LHCN-M2 (cell line): Measurements from ENCODE around the gene NDUFAF8. TPM values are rescaled to one million over a fixed set of nuclear protein-coding genes. Genes with fewer than 3 reads are reported as not detected.
A peak's percentile ranks its signal among the peaks of the same experiment; 100 is the strongest.

ENCODE experiments used
- DNase-seq: peaks from one replicate; pipeline ENCODE4 v3.0.0-alpha.2; 2012; ENCODE audit warnings: low read depth
- total RNA-seq: library from RNA; depleted of rRNA; stranded (reverse); fragments of >200 nt; gene quantifications from 2 replicates; pipeline ENCODE4 v1.2.3, GENCODE V29; 2014

Gene NDUFAF8
- total RNA-seq, 1 experiment from 2014 or later, result 39.9 TPM

DNA sequence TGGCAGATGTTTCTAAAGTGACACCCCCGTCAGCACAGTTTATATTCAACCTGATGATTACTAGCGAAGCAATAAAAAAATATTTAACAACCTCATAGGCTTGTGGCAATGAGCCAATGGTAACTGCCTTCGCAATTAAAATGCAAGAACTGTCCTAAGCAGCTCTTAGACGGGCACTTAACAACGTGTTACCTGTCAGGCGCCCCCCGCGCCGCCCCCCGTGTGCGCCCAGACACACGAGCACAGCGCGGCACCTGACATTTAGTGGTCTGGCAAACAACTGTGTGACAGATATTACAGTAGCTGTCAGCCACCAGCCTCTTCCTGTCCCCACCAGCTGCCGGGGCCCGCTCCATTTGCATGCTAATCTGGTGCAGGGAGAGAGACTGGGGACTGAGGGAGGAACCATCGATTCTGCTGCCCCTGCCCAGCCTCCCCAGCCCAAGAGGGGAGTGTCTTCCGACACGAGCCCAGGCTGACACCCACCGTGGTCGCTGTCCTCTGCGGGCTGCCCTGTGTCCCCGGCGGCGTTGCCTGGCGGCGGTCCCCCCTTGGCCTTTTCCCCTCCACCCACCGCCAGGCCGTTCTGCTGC is 12.7 kb downstream of the NDUFAF8 start:
- no peak for DNase-seq

- no peak for DNase-seq
These were observed 13.3 kb downstream of the NDUFAF8 start for GRCh38 chr17:81252326-81252986.

- DNase-seq, result no peak
These were observed 13.8 kb downstream of the NDUFAF8 start for GRCh38 chr17:81252987-81253329.

GRCh38 chr17:81253358-81254131 is 14.4 kb downstream of the NDUFAF8 start:
- DNase-seq, result no peak

- peak; percentile 61 for DNase-seq
These were observed 16.0 kb downstream of the NDUFAF8 start for GRCh38 chr17:81254955-81255717.

- DNase-seq, result peak; percentile 73
These were observed 17.5 kb downstream of the NDUFAF8 start for GRCh38 chr17:81256616-81257015.

GRCh38 chr17:81257533-81257932 is 18.4 kb downstream of the NDUFAF8 start:
- no peak for DNase-seq

GRCh38 chr17:81258292-81258691 is 19.2 kb downstream of the NDUFAF8 start:
- DNase-seq, result no peak

DNA sequence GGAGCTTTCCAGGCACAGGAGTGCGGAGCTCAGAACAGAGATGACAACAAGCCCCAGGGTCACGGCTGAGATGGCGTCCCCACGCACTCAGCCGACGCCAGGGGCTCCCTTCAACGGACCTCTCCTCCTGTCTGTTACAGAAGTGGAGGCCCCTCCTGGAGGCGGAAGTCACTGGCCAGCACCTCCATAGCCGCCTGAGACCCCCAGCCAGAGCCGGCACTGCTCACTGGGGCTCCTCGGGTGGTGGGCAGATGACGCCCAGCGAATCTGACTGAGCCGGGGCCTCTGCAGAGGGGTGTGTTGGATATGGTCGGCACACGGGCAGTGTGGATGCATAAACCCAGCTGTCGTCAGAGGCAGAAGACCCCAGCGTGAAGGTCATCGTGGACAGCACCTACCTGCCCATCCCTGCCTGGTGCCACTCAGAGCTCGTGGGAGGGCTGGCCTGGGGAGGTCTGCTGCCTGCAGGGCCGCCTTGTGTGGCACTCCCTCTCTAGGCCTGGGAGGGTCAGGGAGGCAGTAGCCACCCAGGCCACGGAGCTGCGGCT is 20.0 kb downstream of the NDUFAF8 start:
- no peak for DNase-seq

DNA sequence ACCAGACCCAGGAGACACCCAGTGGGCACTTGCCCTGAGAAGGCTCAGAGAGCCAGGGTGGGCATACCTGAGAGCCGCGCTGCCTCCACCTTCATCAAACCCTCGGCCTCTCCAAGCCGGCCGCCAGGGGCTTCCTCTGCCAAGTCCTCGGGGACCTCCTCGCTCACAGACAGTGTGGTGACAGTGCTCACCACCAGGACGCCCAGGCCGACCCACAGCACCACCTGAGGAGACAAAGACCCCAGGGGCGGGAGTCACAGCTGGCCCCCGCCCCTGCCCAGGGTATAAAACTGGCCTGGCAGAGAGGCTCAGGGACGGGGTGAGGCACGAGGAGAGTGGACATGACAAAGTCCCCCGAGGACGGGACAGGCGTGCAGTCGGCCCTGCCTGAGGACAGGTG is 21.1 kb downstream of the NDUFAF8 start:
- no peak for DNase-seq

DNA sequence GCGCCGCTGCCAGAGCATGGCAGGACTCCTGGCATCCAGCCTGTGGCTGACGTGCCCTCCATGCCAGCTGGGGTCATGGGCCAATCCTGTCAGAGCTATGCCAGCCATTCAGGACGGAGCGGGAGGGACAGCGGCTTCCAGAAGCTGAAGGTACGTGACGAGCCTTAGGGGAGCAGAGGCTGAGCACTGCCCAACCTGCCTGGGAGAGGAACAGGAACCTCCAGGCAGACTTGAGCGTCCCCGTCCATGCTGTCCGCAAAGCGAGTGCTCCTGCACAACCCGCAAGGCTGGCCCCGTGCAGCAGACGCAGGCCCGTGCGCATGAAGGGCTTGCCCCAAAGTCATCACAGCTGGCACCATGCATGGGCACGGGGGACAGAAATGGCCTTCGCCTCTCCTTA is 21.5 kb downstream of the NDUFAF8 start:
- no peak for DNase-seq

- DNase-seq, result no peak
These were observed 22.0 kb downstream of the NDUFAF8 start for GRCh38 chr17:81261096-81261495.

- DNase-seq, result no peak
These were observed 22.6 kb downstream of the NDUFAF8 start for GRCh38 chr17:81261582-81262336.

DNA sequence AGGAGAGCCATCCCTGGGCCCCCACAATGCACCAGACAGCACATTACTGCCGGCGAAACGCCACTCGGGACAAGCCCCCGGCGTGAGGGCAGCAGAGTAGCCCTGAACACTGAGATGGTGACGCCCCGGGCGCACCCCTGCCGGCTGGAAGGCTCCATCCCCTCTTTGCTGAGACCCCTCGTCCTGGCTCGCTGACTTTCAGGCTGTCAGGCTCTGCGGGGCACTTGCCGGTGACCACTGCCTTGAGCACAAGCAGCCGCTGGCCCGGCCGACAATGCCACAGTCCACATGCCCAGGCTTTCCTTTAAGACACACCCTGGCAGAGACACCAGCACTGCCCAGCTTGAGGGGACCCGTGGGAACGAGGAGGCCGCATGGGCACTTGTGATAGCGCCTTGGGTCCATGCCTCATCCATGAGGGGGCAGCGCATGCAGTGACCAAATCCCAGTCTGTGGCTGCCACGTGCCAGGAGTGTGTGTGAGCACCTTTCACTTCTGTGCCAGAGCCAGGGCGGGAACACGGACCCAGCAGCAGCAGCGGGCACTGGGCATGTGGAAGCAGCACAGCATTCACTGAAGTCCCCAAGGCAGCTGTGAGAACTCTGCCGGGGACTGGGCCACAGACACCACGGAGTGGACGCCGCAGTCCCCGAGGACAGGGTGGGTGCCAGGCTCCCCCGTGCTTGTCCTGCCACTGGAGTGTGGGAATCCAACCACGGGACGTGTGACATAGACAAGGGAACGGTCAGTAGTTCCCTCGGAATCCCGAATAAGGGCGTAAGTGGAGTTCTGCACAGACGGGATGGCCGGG is 24.5 kb downstream of the NDUFAF8 start:
- no peak for DNase-seq

- DNase-seq, result no peak
These were observed 25.5 kb downstream of the NDUFAF8 start for GRCh38 chr17:81264640-81265039.

DNA sequence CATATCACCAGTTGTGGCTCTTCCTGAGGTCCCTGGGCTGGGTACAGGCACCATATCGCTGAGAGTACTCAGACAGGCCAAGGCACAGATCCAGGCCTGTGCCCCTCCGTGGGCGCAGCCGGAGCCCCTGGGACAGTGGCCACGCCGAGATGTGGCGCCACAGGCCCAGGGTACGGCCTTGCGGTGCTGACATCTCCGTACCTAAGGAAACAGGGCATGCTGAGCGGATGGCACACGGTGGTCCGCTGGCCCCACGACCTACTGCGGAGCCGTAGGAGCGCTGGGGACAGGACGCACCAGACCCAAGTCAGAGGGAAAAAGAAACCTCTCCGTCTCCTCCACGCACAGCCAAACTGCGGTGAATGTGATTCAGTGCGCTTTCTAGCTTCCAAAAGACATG is 26.5 kb downstream of the NDUFAF8 start:
- DNase-seq, result no peak

- DNase-seq, result no peak
These were observed 28.4 kb downstream of the NDUFAF8 start for GRCh38 chr17:81267390-81268067.

GRCh38 chr17:81270279-81270678 is 31.2 kb downstream of the NDUFAF8 start:
- DNase-seq, result no peak

- DNase-seq, result no peak
These were observed 32.1 kb downstream of the NDUFAF8 start for GRCh38 chr17:81271226-81271625.

GRCh38 chr17:81272616-81273015 is 33.5 kb downstream of the NDUFAF8 start:
- DNase-seq, result no peak
